GDM1 (cell line): ENCODE results near the gene ZDHHC18.
"Not testable (repeated sequence)": the region's sequence is repeated elsewhere in the genome, so short reads cannot be mapped to it uniquely, and the experiment has no call there.

Source experiments
- DNase-seq: peaks from one replicate; lab custom pipeline; 2025; lab: John Stamatoyannopoulos, UW

Gene ZDHHC18

GRCh38 chr1:26833432-26834405, 7.2 kb downstream of the ZDHHC18 start:
- peak; percentile 47 for DNase-seq

- DNase-seq, result not testable (repeated sequence)
Observed at GRCh38 chr1:26837665-26838064, 11.2 kb downstream of the ZDHHC18 start.

- no peak for DNase-seq
Observed at GRCh38 chr1:26838474-26839338, 12.2 kb downstream of the ZDHHC18 start.

GRCh38 chr1:26839339-26839722, 12.8 kb downstream of the ZDHHC18 start:
- DNase-seq, result no peak

DNA sequence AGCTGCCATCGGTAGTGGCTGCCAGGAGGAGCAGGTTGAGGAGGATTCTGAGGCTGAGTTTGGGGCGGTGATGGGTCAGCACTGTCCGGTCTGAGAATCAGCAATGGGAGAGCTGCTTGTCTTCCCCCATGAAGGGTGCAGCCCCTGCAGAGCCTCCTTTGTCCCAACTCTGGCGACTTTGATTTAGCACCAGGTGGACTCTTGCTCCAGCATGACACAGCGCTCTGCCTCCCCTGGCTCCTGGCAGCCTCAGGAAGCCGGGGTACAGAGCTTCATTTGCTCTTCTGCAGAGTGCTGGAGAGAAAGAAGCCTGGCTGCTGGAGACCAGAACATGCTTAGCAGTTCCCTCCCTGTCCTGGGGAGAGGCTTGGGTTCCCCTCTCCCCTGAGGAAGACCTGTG, 13.3 kb downstream of the ZDHHC18 start:
- DNase-seq, result no peak

GRCh38 chr1:26844424-26845196, 18.1 kb downstream of the ZDHHC18 start:
- no peak for DNase-seq

DNA sequence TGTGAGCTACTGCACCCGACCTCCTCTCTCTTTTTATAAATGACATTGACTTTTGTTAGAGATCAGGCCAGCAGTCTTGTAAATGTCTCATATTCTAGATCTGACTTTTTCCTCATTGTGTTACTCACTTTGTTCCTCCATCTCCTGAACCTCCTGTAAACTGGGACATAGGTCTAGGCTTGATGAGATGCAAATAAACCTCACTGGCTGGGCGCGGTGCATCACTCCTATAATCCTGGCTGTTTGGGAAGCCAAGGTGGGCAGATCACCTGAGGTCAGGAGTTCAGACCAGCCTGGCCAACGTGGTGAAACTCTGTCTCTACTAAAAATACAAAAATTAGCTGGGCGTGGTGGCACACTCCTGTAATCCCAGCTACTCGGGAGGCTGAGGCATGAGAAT, 21.3 kb downstream of the ZDHHC18 start:
- DNase-seq, result not testable (repeated sequence)

DNA sequence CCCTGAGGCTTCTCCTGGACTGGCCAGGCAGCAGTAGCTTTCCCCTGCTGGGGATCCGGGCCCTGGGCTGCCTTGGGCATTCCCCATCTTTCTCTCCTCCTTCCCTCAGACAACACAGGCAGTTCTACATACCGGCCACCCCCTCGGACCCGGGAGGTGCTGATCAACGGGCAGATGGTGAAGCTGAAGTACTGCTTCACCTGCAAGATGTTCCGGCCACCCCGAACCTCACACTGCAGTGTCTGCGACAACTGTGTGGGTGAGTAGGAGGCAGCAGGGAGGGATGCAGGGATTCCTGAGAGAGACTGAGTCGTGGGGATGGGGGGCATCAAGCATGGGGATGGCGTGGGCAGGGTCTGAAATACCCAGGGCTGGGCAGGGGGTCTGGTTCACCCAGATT, 22.0 kb downstream of the ZDHHC18 start:
- no peak for DNase-seq

- no peak for DNase-seq
Observed at GRCh38 chr1:26848941-26849774, 22.7 kb downstream of the ZDHHC18 start.

- DNase-seq, result no peak
Observed at GRCh38 chr1:26851106-26851684, 24.7 kb downstream of the ZDHHC18 start.

DNA sequence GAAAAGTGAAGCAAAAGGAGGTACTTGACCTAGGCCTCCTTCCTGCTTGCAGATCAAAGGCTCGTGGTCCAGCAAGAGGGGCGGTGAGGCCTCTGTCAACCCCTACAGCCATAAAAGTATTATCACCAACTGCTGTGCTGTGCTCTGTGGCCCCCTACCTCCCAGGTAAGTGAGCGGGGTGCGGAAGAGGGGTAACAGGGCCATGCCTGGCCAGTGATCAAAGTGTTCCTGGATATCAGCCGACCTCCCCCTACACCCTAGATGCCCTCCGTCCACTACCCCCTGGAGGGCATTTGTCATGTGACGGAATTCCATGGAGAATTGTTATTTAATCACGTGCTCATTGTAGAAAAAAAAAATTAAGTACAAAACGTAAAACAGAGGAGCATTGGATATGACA, 26.2 kb downstream of the ZDHHC18 start:
- DNase-seq, result no peak

DNA sequence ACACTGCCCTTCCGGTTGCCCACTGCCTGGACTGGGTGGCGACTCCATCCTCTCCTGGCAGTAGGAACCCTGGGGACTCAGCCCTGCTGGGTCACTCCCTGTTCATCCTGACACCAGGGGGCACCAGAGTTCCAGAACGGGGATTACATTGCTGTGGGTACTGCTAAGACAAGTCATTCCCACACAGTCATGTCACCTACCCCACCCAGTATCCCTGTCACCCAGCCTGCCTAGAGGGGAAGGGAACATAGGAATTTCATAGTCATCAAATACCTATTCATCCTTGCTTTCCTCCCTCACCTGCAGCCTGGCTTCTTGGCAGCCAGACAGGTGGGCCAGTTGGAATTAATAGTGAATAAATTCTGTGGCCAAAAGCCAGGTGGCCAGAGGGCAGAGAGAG, 26.7 kb downstream of the ZDHHC18 start:
- DNase-seq, result peak; percentile 32

GRCh38 chr1:26853600-26853999, 27.1 kb downstream of the ZDHHC18 start:
- DNase-seq, result no peak

DNA sequence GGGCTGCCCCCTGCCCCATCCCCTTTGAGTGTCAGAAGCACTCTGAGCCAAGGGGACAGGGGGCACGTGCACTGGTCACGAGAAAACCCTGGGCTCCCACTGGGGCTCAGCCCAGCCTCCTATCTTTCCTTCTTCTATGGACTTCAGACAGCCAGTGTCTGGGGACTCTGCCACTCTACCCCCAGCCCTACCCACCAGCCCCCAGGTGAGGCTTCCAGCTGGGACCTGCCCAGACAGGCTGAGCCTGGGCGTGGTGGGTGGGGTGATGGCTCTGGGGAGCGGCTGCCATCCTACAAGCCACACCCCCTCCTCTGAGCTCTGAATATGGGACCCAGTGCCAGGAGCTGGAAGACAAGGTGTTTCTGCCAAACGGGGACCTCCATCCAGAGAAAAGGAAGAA, 28.4 kb downstream of the ZDHHC18 start:
- no peak for DNase-seq

- DNase-seq, result no peak
Observed at GRCh38 chr1:26855636-26856035, 29.1 kb downstream of the ZDHHC18 start.

DNA sequence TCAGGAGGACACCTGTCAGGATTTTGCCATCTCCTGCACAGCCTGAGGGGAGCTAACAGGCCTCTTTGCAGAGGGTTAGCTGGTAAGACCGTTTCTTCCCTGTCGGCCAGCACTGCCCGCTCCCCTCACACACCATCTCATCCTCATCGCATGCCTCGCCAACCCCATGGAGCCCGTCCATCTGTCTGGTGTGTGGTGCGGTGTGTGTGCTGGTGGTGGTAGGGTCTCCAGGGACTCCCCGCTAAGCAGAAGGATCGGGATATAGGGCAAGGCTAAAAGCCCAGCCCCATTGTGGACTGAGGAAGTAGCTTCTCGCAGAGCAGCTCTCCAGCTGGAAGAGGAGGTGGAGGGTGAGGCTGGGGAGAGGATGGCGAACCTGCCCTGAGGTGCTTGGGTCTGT, 29.7 kb downstream of the ZDHHC18 start:
- DNase-seq, result no peak

DNA sequence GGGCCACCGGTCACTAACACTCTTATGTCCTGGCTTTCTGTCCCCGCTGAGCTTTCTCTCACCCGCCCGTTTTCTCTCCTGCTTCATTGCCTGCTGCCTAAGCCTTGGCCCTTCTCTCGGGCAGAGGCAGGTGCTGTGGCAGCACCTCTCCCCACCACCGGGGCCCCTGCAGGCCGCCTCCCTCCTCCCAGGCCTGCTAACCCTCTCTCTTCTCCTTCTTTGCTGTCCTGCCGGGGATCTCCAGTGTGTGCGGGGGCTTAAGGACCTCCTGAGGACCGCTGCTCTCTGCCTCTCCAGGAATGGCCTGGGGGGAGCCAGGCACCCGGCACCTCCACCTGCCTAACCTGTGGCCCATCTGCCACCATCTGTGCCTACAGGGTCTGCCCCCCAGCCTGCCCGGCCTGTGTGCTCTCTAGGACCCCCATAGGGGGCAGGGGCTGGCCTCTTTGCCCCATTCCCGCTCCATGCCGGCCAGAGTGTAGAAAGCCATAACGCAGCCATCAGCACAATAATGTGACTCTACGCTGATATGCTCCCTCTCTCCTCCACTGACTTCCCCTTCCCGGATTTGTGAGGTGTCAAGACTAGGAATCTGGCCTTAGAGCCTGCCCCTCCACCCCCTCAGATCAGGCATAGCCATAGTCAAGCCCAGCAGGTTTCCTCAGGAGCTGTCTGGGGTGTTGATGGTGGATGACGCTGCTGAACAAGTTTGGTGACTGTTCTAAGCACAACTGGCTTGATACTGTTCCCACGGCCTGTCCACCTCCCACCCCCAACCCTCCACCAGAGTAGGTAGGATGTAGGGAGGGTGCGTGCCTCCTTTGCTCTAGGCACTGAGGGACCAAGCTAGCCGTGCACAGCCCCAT, 30.3 kb downstream of the ZDHHC18 start:
- DNase-seq, result no peak

DNA sequence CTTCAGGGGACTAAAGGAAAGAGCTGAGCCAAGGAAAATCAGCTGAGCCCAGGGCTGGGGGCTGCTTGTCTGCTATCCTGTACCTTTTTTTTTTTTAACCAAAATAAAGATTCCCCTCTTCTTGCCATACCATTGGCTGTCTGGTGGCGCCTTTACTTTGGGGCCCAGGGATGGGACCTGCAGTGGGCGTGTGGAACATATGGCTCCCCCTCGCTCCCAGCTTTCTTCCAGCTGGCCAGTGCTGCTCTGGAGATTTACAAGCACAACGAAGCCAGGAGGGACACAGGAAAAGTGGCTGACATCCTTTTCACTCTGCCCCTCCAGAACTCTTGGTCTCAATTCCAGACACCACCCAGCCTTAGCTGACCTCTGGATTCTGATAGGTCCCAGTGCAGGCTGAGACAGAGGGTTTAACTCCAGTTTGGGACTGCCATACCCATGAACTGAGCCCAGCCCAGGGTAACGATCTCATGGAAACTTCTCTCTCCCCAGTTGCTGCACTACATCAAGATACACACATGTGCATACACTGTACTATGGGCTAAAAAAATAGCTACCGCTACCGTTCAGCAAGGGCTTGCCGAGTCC, 31.1 kb downstream of the ZDHHC18 start:
- DNase-seq, result no peak

DNA sequence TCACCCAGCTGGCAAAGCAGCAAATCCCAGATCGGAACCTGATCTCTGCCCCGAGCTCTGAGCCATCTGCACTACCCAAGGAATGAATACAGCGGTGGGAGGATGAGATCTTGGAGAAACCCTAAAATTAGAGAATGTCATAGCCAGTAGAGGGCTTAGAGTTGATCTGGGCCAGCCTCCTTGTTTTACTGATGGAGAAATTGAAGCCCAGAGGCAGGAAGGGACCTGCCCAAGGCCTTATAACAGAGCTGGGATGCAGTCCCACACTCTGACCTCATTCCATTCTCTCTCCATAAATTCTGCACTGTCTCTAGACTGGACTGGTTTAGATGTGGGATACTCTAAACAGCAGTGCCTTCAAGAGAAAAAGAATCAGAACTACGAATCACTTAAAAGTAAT, 31.7 kb downstream of the ZDHHC18 start:
- no peak for DNase-seq
